Ammon's horn (tissue), 1 donor: ENCODE measurements around the gene VPS54.

Experiments used
- DNase-seq: peaks from one replicate; pipeline ENCODE4 v3.0.0-alpha.2; 2016; ENCODE audit warnings: low spot score

The VPS54 gene

GRCh38 chr2:64019083-64019974, at the start of gene VPS54:
Gene VPS54 (minus strand): TSS chr2:64019428. CDS start chr2:63983999, 35,429 bp downstream.
- DNase-seq = peak; percentile 74

- DNase-seq = no peak
These were observed 48.1 kb upstream of the VPS54 start for GRCh38 chr2:64067326-64067725.

GRCh38 chr2:64065516-64065915, 46.3 kb upstream of the VPS54 start:
- DNase-seq = no peak

GRCh38 chr2:64063924-64064331, 44.7 kb upstream of the VPS54 start:
- DNase-seq = peak; percentile 8

- DNase-seq = no peak
These were observed 44.2 kb upstream of the VPS54 start for GRCh38 chr2:64063454-64063853.

GRCh38 chr2:64062840-64063239, 43.6 kb upstream of the VPS54 start:
- no peak for DNase-seq

GRCh38 chr2:64059270-64059669, 40.0 kb upstream of the VPS54 start:
- DNase-seq = no peak

GRCh38 chr2:64056021-64056420, 36.8 kb upstream of the VPS54 start:
- DNase-seq = no peak

- no peak for DNase-seq
These were observed 35.1 kb upstream of the VPS54 start for GRCh38 chr2:64054161-64054915.

- DNase-seq = peak; percentile 62
These were observed 33.4 kb upstream of the VPS54 start for GRCh38 chr2:64052463-64053241.

- peak; percentile 90 for DNase-seq
These were observed 30.5 kb upstream of the VPS54 start for GRCh38 chr2:64049633-64050220.

GRCh38 chr2:64045938-64046337, 26.7 kb upstream of the VPS54 start:
- no peak for DNase-seq

GRCh38 chr2:64040161-64040560, 20.9 kb upstream of the VPS54 start:
- DNase-seq = no peak

- no peak for DNase-seq
These were observed 16.9 kb upstream of the VPS54 start for GRCh38 chr2:64036034-64036705.

GRCh38 chr2:64035072-64035942, 16.1 kb upstream of the VPS54 start:
- DNase-seq = no peak

- DNase-seq = no peak
These were observed 10.0 kb upstream of the VPS54 start for GRCh38 chr2:64029116-64029665.

GRCh38 chr2:64025741-64026140, 6.5 kb upstream of the VPS54 start:
- no peak for DNase-seq

GRCh38 chr2:64024259-64024949, 5.2 kb upstream of the VPS54 start:
- no peak for DNase-seq

GRCh38 chr2:64023485-64024258, 4.4 kb upstream of the VPS54 start:
- DNase-seq = no peak
